ENCODE results near the gene DOCK2. TPM values are rescaled to one million over a fixed set of nuclear protein-coding genes. Genes with fewer than 3 reads are reported as not detected.
"Not testable (repeated sequence)": the region's sequence is repeated elsewhere in the genome, so short reads cannot be mapped to it uniquely, and the experiment has no call there.

DOCK2 gene
- total RNA-seq, 1 donor from 2014 or later: 0.77 TPM

GRCh38 chr5:169828385-169828784 lies 191.3 kb downstream of the DOCK2 start:
- Mint-ChIP-seq H3K4me1 (no peaks in the 10 kb centered on the region), H3K27ac (ENCODE audit: unreplicated experiment) (no peak overlapping the region), H3K4me3 (no peak overlapping the region), H3K9me3 (no peaks in the 10 kb centered on the region), H3K36me3 (ENCODE audit: low read depth) (no peaks in the 10 kb centered on the region), H3K27me3 (ENCODE audit: low read depth) (peaks cover 2% of the 10 kb centered on the region)
- no peak for TF ChIP-seq CTCF (conservative IDR thresholded peaks at IDR 0.05)
- no peak for DNase-seq (ENCODE audit: low read depth, low spot score)

- Mint-ChIP-seq H3K36me3 (ENCODE audit: low read depth) (no peaks in the 10 kb centered on the region), H3K9me3 (no peaks in the 10 kb centered on the region), H3K27me3 (ENCODE audit: low read depth) (peaks cover under 1% of the 10 kb centered on the region), H3K27ac (ENCODE audit: unreplicated experiment) (no peak overlapping the region), H3K4me3 (no peak overlapping the region), H3K4me1 (no peaks in the 10 kb centered on the region)
- no peak for TF ChIP-seq CTCF (conservative IDR thresholded peaks at IDR 0.05)
- DNase-seq (ENCODE audit: low read depth, low spot score): no peak
These were observed 194.3 kb downstream of the DOCK2 start for GRCh38 chr5:169831331-169831730.

GRCh38 chr5:169832304-169832703 lies 195.2 kb downstream of the DOCK2 start:
- Mint-ChIP-seq H3K27me3 (ENCODE audit: low read depth) (no peaks in the 10 kb centered on the region), H3K9me3 (no peaks in the 10 kb centered on the region), H3K4me1 (no peaks in the 10 kb centered on the region), H3K36me3 (ENCODE audit: low read depth) (no peaks in the 10 kb centered on the region), H3K4me3 (no peak overlapping the region), H3K27ac (ENCODE audit: unreplicated experiment) (no peak overlapping the region)
- no peak for TF ChIP-seq CTCF (conservative IDR thresholded peaks at IDR 0.05)
- no peak for DNase-seq (ENCODE audit: low read depth, low spot score)

- H3K9me3 Mint-ChIP-seq: no peaks in the 10 kb centered on the region
- no peak overlapping the region for H3K4me3 Mint-ChIP-seq
- no peaks in the 10 kb centered on the region for H3K27me3 Mint-ChIP-seq (ENCODE audit: low read depth)
- H3K27ac Mint-ChIP-seq (ENCODE audit: unreplicated experiment): no peak overlapping the region
- H3K36me3 Mint-ChIP-seq (ENCODE audit: low read depth): no peaks in the 10 kb centered on the region
- no peak for TF ChIP-seq CTCF (conservative IDR thresholded peaks at IDR 0.05)
- no peak for DNase-seq (ENCODE audit: low read depth, low spot score)
- H3K4me1 Mint-ChIP-seq: no peaks in the 10 kb centered on the region
These were observed 195.8 kb downstream of the DOCK2 start for GRCh38 chr5:169832845-169833244.

- not testable (repeated sequence) for H3K27ac Mint-ChIP-seq (ENCODE audit: unreplicated experiment); H3K27me3 Mint-ChIP-seq (ENCODE audit: low read depth); H3K4me3 Mint-ChIP-seq; H3K4me1 Mint-ChIP-seq; DNase-seq (ENCODE audit: low read depth, low spot score); H3K9me3 Mint-ChIP-seq; H3K36me3 Mint-ChIP-seq (ENCODE audit: low read depth)
These were observed 196.7 kb downstream of the DOCK2 start for GRCh38 chr5:169833681-169834292.

GRCh38 chr5:169834540-169834939 lies 197.5 kb downstream of the DOCK2 start:
- not testable (repeated sequence) for H3K27ac Mint-ChIP-seq (ENCODE audit: unreplicated experiment); DNase-seq (ENCODE audit: low read depth, low spot score); H3K9me3 Mint-ChIP-seq; H3K27me3 Mint-ChIP-seq (ENCODE audit: low read depth); H3K36me3 Mint-ChIP-seq (ENCODE audit: low read depth); H3K4me1 Mint-ChIP-seq; H3K4me3 Mint-ChIP-seq
